HG03135 (cell line): ENCODE data around the gene TP53I13.

Experiments used
- ATAC-seq: cut with Tn5 transposase; IDR thresholded peaks from one replicate; pipeline ENCODE4 v1.9.1; 2021; ENCODE audit warnings: mild to moderate bottlenecking, moderate library complexity; ENCODE audit not compliant: unreplicated experiment

Gene TP53I13

DNA sequence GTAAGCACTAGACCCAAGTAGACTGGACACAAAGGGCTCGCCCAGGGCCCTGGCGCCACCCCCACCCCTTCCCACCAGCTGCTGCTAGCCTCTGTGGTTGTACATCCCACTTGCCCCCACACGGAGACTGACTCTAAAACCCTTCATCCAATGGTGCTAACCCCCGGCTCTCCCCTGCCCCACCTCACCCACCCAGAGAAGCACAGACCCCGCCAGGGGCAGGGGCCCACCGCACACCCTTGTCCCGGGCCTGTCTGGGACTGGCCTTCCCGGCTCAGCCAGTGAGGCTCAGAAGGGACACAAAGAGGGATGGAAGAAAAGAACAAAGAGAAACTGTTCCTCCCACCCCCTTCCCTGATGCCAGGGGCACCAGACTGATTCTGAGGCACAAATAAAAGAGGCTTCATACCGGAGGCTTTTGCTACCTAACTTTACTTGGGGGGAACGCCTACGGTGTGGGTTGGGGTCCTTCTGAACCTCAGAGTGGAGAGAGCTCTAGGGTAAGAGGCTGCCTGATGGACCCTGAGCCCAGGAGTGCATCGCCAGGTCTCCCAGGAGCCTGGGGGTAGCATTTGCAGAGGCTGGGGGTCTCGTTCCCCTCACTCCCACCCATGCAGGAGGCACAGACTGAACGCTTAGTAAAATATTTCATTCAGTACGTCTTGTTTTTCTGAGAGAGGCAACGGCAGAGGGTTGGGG lies 46.0 kb downstream of the TP53I13 start:
- no peak for ATAC-seq

DNA sequence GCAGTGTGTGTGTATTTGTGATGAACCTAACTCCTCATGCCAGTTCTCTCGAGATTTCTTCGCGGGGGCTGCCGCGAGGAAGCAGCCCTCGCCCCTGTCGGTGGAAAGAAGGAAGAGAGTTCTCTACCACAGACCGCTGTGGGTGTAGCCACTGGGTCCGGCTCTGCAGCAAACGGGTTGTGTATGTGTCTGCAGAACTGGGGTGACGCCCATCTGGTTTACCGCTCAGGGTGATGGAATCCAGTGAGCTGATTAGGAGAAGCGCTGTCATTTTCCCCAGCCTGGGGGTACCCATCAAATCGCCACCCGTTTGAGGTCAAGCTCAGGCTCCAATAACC lies 46.5 kb downstream of the TP53I13 start:
- no peak for ATAC-seq

DNA sequence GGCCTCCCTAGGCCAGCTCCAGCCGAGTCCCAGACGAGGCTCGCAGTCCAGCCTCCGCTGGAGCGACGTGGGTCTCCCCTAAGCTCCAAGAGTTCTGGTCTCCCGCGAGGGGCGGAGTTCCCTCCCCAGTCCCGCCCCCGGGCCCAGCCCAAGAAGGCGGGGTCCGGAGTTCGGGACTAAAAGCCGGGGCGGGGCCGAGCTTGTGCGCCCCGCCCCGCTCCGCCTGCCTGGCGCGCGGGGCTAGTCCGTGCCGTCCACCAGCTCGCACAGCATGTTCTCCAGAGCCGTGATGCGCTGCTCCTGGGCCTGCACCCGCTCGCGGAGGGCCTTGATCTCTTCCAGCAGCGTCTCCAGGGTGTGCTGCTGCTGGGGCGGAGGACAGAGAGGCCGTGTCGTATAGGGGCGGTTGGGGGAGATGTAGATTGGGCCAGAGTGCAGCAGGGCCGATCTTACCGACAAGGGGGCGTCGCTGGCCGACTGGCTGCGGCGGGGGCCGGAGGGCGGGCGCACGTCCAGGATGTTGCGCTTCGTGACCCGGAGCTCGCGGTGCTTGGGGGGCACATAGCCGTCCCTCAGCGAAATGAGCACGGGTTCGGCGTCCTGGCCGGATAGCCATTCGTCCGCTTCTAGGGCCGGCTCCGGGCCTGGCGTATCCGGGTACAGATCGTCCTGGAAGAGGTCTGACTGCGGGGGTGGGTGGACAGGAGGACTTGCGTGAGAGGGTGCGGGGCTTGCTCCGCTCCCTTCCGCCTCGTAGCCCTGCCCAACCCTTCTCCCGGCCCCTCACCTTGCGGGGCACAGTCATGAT lies 47.2 kb downstream of the TP53I13 start:
- ATAC-seq = peak; percentile 46

DNA sequence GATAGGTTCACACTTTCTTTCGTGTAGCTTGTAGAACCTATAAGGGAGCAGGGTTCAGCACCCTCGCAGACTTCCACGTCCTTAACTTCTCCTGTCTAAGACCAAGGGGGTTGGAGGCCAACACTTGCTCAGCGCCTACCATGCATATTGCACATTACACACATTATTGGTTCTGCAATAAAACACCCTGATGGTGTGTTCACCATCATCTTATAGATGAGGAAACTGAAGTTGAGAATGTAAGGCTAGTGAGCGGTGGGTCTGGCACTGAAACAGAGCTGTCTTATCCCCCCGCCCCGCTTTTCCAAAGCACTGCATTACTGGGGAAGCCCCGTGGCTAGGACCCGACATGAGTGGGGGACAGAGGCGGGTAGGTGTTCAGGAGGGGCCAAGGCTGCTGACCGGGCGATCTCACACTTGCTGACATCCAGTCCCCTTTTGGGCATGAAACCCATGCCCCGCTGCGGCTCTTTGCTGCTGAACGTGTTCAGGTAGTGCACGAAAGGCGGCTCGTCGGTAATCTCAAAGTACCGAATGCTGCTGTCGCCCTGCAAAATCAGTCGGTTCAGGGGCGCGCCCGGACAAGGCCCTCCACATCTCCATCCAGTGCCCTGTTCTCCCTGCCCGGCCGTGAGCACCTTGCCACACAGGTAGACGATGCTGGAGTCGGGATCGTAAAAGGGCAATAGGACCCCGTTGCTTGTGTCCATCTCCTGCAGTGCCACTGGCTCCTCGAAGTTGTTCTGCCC lies 48.0 kb downstream of the TP53I13 start:
- no peak for ATAC-seq

DNA sequence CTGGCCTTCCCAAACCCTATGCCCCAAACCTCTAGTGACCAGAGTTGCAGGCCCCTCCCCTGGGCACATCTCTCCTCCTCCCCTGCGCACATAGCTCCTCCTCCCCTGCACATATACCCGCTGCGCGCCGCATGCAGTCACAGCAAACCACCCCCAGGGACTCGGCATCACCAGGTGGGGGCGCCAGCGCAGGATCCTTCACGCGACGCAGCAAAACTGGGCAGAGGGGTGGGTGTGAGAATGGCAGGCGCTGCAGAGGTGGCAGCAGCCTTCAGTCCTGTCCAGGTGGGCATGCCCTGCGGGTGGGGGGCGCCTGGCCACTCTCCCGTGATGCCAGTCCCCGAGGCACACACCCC lies 48.6 kb downstream of the TP53I13 start:
- ATAC-seq = peak; percentile 46

DNA sequence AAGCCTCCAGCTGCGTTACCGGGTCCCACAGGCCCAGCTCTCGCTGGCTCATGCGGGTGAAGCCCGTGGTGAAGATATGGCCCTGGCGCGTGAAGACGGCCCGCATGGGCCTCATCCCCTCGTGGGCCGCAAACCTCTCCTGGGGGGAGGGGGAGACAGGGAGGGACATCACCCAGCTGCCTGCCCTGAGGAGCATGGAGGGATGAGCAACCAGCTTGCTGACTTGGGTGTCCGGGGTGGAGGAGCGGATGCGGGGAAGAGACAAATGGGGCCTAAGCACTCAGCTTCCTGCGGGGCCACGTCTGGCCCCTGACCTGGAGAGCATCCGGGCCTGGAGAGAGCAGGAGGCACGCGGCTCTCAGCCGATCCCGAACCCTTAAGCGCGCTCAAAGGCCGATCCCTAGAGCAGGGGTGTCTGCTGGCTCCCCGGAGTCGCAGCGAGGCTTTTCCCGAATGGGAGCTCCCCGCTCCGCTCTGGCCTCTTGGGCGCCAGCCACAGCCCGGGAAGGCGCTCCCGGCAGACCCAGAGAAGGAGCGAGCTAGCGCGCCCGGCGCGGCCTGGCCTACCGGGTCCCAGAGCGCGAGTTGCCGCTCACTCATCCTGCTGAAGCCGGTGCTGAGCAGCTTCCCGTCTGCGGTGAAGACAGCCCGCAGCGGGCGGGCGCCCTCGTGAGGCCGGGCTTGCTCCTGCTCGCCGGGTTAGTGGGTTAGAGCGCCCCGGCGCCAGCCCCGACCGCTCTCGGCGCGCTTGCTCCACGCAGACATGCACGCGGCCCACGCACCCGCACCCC lies 49.2 kb downstream of the TP53I13 start:
- ATAC-seq = no peak

DNA sequence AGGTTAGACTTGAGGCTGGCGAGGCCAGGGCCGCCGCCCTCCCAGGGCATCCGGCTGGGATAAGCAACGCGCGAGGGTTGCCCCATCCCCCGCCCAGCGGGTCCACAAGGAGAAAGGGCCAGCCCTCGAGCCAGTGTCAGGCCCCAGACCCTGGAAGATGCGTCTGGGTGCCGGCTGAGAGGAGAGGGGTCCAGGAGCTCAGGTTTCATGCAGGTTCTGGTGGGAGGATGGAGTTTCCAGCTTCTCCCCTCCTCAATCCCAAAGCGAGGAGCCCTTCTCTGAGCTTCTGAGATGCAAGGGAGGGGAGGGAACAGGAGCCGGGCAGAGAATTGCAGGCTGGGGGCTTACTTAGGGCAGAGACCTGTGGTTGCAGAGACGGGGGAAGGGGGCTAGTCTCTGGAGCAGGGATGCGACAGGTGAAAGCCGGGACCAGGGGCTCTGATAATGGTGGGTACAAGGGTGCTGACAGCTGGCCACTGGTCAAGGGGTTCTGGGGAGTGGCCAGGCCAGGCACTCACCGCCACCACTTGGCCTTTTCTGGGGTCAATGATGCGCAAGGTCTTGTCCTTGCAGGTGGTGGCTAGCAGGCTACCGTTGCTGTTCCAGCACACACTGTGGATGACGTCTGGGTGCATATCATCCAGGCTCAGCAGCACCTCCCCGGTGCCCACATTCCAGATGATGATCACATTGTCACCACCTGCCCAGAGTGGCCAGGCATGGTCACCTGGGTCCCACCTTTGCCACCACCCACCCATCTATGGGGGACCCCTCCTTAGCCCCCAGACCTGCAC lies 50.0 kb downstream of the TP53I13 start:
- no peak for ATAC-seq

DNA sequence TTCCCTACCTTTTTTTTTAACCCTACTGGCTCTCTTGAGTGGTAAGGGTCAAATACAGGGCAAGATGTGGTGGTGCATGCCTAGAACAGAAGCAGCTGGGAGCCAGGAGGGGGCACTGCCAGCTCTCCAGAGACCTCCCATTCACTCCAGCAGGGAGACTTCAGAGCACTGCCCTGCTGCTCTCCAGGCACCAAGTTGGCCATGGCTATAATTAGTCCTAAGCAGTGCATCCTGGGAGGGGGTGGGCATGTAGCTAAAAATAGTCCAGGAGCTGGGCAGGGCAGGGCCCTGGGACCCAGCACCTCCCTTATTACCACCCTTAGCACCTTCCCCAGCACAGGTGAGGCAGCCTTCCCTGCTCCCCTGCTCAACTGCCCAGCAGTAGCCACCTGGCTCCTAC lies 50.8 kb downstream of the TP53I13 start:
- no peak for ATAC-seq

DNA sequence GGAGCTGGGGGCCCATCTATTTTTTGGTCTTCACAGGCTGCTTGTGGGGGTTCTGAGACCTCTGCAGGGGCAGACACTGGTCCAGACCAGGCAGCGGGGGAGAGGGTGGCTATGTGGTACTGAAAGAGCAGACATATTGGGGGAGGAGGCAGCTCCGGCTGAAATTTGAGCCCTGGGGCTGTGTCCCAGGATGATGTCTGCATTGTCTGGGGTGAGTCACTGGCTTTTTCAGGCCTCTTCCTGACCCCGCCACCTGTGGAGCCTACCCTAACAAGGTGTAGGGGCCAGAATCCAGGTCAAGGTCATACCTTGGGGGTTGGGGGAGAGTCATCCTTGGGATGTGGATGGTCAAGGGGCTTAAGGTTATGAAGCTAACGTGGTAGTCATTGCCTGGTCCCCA lies 51.8 kb downstream of the TP53I13 start:
- ATAC-seq = no peak

DNA sequence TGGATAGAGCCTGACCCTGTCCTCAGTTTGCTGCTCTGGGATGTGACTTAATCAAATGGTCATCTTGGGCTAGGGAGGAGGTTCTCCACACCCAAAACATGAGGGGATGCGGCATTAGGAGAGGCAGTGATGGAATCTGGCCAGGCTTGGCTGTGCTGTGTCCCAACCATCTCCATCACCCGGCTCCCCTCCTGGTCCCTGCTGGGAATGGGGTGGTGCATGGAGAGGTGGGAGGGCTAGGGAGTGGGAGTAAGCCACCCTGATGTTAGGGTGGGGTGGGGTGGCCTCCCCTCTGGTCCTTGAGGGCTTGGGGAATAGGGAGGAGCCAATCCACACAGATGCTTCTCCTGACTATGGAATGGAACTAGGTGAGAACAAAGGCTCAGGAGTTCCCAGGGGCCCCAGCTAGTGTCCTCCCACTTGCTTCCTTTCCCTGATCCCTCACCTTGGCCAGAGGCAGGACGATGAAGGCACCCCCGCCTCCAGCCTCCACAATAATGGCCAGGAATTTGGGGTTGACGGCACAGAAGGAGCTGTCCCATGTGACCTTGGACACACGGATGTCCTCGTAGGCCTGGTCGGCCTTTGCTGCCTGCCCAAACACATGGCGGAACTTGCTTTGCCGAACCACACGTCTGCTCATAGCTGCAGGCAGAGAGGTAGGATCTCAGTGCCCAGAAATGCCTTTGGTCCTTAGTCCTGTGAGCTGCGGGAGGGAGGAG lies 52.4 kb downstream of the TP53I13 start:
- no peak for ATAC-seq

DNA sequence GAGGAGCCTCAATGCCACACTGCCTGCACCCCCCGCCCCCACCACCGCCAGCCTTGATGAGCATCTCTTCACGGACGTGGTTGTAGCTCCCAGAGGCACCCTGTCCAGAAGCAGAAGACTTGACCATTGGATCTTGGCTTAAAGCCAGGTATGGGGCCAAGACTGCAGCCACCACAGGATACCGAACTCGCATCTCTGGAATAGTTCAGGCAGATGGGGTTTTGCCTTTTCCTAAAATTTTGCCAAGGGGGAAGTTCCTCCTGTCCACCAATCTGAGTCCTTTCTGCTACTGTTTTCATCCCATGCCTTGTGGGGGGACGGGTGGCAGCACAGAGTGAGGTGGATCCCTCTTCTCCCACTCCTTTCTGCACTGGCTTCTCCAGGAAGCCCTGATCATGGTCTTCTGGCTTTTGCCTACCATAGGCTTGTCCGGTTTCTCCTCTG lies 53.3 kb downstream of the TP53I13 start:
- no peak for ATAC-seq
